Stomach (tissue), 9 donors: Measurements from ENCODE around the gene JAG2. TPM values are rescaled to one million over a fixed set of nuclear protein-coding genes. Genes with fewer than 3 reads are reported as not detected.
"Not testable (repeated sequence)": the region's sequence is repeated elsewhere in the genome, so short reads cannot be mapped to it uniquely, and the experiment has no call there.

ENCODE experiments used
- DNase-seq, 2 donors: peaks; one replicate each; pipeline versions ENCODE4 v3.0.0 to v3.0.0-alpha.2; 2013 to 2019
- H3K27ac ChIP-seq, 5 donors: fragments of 200-600 bp in 4 of 5; sonication (generic) in 4 of 5; one replicate each; pipeline ENCODE4 v1.5.1; 2013 to 2019; ENCODE audit warnings: mild to moderate bottlenecking in 1 of 5, moderate library complexity in 1 of 5
- H3K27me3 ChIP-seq, 3 donors: fragments of 200-600 bp; sonication (generic); one replicate each; pipeline ENCODE4 v1.5.1; 2017 to 2019; ENCODE audit warnings: mixed run types in 1 of 3
- H3K36me3 ChIP-seq, 4 donors: fragments of 200-600 bp; sonication (generic); 1 replicate in 3 of 4; 2 replicates in 1 of 4; pipeline ENCODE4 v1.5.1; 2016 to 2019
- H3K4me1 ChIP-seq, 4 donors: fragments of 200-600 bp; sonication (generic); one replicate each; pipeline ENCODE4 v1.5.1; 2016 to 2019
- H3K4me3 ChIP-seq, 4 donors: fragments of 200-600 bp; sonication (generic) in 3 of 4; one replicate each; pipeline ENCODE4 v1.5.1; 2016 to 2019; ENCODE audit warnings: mild to moderate bottlenecking in 1 of 4
- H3K9me3 ChIP-seq, 4 donors: fragments of 200-600 bp; sonication (generic); one replicate each; pipeline ENCODE4 v1.5.1; 2016 to 2019
- EP300 ChIP-seq: sonication (generic); formaldehyde crosslinking; IDR thresholded peaks from one replicate; pipeline ENCODE4 v1.6.1; 2017; ENCODE audit warnings: antibody characterized with exemption
- POLR2A ChIP-seq, 4 donors: fragments of 450-650 bp; IDR thresholded peaks; one replicate each; pipeline ENCODE4 v1.6.1; 2016; ENCODE audit warnings: antibody characterized with exemption in 4 of 4, control low read depth in 2 of 4, mild to moderate bottlenecking in 1 of 4, moderate library complexity in 1 of 4
- POLR2AphosphoS5 ChIP-seq, 3 donors: sonication (generic); formaldehyde crosslinking; IDR thresholded peaks; one replicate each; pipeline ENCODE4 v1.6.1; 2016; ENCODE audit warnings: antibody characterized with exemption in 3 of 3
- WGBS, 5 donors: extraction: QIAGEN DNeasy Blood & Tissue Kit in 3 of 5; methylation state at CpG; one replicate each; pipeline versions ENCODE4 v1.1.5 to v1.1.7; 2013 to 2018; 5-methylcytosine and 5-hydroxymethylcytosine counted together
- intact Hi-C: fragments of 100-400 bp; cut with DNase I; formaldehyde crosslinking; loops from one replicate; pipeline ENCODE4 v1.15.1; 2023; ENCODE audit warnings: low total_unique reads
- polyA plus RNA-seq, 3 donors: library from polyadenylated mRNA; stranded (reverse); fragments of 200-250 nt; gene quantifications; one replicate each; pipeline ENCODE4 v1.2.3, GENCODE V29; 2013
- total RNA-seq, 5 donors: library from RNA; depleted of rRNA; stranded (reverse); fragments of >200 nt; gene quantifications; one replicate each; pipeline versions ENCODE4 v1.1.0 to v1.2.3, GENCODE V29; 2014 to 2016
- TF ChIP-seq, protein P1 (sequence below), 7 experiments: fragments of 450-650 bp in 4 of 7; fragments of 200-600 bp in 3 of 7; sonication (generic) in 3 of 7; IDR thresholded peaks; one replicate each; pipeline ENCODE4 v1.5.1; 2016 to 2019; ENCODE audit warnings: antibody characterized with exemption in 7 of 7, control low read depth in 2 of 7, mild to moderate bottlenecking in 1 of 7
- donor health status: healthy with polysubstance abuse.
- donor health status: Bipolar disorder and iron deficiency.
- donor health status: healthy.

Gene JAG2
- total and polyA plus RNA-seq, 8 donors: 6.0 to 117 (median 15.6) TPM

- Histone ChIP-seq H3K27me3 (peaks cover 0 to 10% (median 0%) of the 10 kb centered on the region in 3 donors), H3K4me3 (no peak overlapping the region), H3K36me3 (no peaks in the 10 kb centered on the region), H3K27ac (no peak overlapping the region), H3K4me1 (peaks cover 0 to 5% (median 0%) of the 10 kb centered on the region in 4 donors), H3K9me3 (peaks cover 4 to 20% (median 15%) of the 10 kb centered on the region in 4 donors)
- 83 to 98% (median 92%) methylated on average over 2 of the region's 2 CpGs for WGBS, 5 donors
- TF ChIP-seq POLR2A (IDR thresholded peaks at IDR 0.05): no peak
- TF ChIP-seq, protein P1, sequence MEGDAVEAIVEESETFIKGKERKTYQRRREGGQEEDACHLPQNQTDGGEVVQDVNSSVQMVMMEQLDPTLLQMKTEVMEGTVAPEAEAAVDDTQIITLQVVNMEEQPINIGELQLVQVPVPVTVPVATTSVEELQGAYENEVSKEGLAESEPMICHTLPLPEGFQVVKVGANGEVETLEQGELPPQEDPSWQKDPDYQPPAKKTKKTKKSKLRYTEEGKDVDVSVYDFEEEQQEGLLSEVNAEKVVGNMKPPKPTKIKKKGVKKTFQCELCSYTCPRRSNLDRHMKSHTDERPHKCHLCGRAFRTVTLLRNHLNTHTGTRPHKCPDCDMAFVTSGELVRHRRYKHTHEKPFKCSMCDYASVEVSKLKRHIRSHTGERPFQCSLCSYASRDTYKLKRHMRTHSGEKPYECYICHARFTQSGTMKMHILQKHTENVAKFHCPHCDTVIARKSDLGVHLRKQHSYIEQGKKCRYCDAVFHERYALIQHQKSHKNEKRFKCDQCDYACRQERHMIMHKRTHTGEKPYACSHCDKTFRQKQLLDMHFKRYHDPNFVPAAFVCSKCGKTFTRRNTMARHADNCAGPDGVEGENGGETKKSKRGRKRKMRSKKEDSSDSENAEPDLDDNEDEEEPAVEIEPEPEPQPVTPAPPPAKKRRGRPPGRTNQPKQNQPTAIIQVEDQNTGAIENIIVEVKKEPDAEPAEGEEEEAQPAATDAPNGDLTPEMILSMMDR (IDR thresholded peaks at IDR 0.05): no peak
- no peak for TF ChIP-seq EP300
- no peak for TF ChIP-seq POLR2AphosphoS5 (IDR thresholded peaks at IDR 0.05)
- intact Hi-C loops: no loop called here
- no peak for DNase-seq
Measured at GRCh38 chr14:105117257-105117646, 51.3 kb downstream of the JAG2 start.

DNA sequence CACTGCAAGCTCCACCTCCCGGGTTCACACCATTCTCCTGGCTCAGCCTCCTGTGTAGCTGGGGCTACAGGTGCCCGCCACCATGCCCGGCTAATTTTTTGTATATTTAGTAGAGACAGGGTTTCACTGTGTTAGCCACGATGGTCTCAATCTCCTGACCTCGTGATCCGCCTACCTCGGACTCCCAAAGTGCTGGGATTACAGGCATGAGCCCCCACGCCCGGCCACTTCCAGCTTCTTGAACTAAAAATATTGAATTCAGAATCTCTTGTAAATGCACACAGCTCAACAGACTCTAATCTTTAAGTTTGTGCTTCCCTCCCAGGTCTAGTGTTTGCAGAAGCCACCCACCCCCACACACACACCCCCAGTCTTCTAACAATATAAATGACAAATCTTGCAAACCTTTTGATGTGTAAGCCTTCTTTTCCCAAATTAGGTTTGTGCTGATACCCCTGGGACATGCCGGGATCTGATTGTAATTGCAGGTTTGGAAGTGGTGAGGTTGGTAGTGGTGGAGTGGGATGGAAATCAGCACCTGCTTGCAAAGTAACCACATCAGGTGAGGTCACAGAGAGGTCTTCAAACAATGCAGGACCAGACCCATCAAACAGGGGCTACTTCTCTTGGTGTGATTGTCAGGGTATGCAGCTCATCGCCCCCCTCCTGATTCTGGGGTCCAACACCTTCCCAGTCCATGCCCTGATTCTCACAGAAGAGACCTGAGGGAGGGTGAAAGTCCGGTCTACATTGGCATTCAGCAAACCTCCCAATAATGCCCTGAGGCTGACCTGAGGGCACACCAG, 51.9 kb downstream of the JAG2 start:
- no peak for DNase-seq
- TF ChIP-seq, protein P1 (IDR thresholded peaks at IDR 0.05): no peak
- no peak for TF ChIP-seq POLR2AphosphoS5 (IDR thresholded peaks at IDR 0.05)
- no peak for TF ChIP-seq EP300
- no peak for TF ChIP-seq POLR2A (IDR thresholded peaks at IDR 0.05)
- H3K36me3 ChIP-seq: no peaks in the 10 kb centered on the region
- H3K27me3 ChIP-seq: peaks cover 0 to 6% (median 0%) of the 10 kb centered on the region in 3 donors
- intact Hi-C loops: no loop called here
- peaks cover under 1 to 14% (median 9%) of the 10 kb centered on the region in 4 donors for H3K9me3 ChIP-seq
- peaks cover 0 to 5% (median 0%) of the 10 kb centered on the region in 4 donors for H3K4me1 ChIP-seq
- no peak overlapping the region for H3K27ac ChIP-seq
- 83 to 90% (median 89%) methylated on average over 11 to 12 of the region's 12 CpGs for WGBS, 5 donors
- no peak overlapping the region for H3K4me3 ChIP-seq

- DNase-seq, H3K27ac ChIP-seq, H3K4me3 ChIP-seq, H3K9me3 ChIP-seq, H3K36me3 ChIP-seq, H3K4me1 ChIP-seq, intact Hi-C loops: not testable (repeated sequence)
- WGBS, 5 donors: 90 to 95% (median 92%) methylated on average over 8 of the region's 8 CpGs
- peaks cover 0 to 40% (median 0%) of the 10 kb centered on the region in 3 donors for H3K27me3 ChIP-seq
Measured at GRCh38 chr14:105109243-105109642, 59.3 kb downstream of the JAG2 start.

DNA sequence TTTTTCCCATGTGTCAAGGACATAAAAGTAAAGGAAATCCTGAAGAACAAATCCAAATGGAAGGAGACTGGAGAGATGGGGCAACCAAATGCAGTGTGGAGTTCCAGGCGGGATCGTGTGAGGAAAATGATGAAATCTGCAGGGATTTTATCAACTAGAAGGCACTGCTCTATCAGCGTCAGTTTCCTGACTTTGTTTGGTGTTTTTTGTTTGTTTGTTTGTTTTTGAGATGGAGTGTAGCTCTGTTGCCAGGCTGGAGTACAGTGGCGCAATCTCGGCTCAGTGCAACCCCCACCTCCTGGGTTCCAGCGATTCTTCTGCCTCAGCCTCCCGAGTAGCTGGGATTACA, 60.1 kb downstream of the JAG2 start:
- TF ChIP-seq POLR2AphosphoS5 (IDR thresholded peaks at IDR 0.05) (no peak), EP300 (no peak), POLR2A (IDR thresholded peaks at IDR 0.05) (no peak)
- TF ChIP-seq, protein P1 (IDR thresholded peaks at IDR 0.05): no peak
- Histone ChIP-seq H3K4me3 (no peak overlapping the region), H3K4me1 (no peaks in the 10 kb centered on the region), H3K9me3 (peaks cover 0 to under 1% (median 0%) of the 10 kb centered on the region in 4 donors), H3K36me3 (no peaks in the 10 kb centered on the region), H3K27me3 (peaks cover 0 to 48% (median 0%) of the 10 kb centered on the region in 3 donors), H3K27ac (no peak overlapping the region)
- 77 to 83% (median 80%) methylated on average over 7 of the region's 7 CpGs for WGBS, 5 donors
- no peak for DNase-seq
- intact Hi-C loops: no loop called here
